ENCODE results near the gene SEMA6B.

SEMA6B gene

DNA sequence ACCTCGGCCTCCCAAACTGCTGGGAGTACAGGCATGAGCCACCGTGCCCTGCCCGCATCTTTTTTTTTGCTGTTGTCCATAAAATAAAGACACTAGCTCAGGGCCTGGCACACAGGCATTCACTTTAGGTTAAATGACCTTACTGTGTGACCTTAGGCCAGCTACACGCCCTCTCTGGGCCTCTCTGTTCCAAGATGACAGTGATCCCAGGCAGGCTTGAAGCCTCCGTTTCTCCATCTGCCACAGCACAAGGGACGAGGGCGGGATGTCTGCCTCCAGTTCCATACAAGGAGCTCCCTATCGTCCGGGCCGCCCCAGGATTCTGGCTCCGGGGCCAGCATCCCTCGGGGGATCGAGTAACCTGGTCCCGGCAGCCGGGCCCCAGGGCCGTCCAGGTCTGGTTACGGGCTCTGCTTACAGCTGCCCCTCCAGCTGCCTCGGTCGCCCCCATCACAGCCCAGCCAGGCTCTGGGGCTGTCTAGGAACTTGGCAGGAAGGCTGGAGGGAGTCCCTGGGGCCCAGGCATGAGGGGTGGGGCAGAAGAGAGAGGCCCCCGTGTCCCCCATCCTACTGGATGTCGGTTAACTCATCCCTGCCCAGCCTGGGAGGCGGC lies 11.9 kb upstream of the SEMA6B start:
- Histone ChIP-seq H3K27me3 (ENCODE audit: insufficient read depth, low read depth, severe bottlenecking) (no peaks in the 10 kb centered on the region), H3K36me3 (peaks cover 3% of the 10 kb centered on the region), H3K9me3 (ENCODE audit: severe bottlenecking) (no peaks in the 10 kb centered on the region), H3K27ac (no peak overlapping the region), H3K4me3 (ENCODE audit: low read depth, low read length) (no peak overlapping the region)
- TF ChIP-seq, protein P1, sequence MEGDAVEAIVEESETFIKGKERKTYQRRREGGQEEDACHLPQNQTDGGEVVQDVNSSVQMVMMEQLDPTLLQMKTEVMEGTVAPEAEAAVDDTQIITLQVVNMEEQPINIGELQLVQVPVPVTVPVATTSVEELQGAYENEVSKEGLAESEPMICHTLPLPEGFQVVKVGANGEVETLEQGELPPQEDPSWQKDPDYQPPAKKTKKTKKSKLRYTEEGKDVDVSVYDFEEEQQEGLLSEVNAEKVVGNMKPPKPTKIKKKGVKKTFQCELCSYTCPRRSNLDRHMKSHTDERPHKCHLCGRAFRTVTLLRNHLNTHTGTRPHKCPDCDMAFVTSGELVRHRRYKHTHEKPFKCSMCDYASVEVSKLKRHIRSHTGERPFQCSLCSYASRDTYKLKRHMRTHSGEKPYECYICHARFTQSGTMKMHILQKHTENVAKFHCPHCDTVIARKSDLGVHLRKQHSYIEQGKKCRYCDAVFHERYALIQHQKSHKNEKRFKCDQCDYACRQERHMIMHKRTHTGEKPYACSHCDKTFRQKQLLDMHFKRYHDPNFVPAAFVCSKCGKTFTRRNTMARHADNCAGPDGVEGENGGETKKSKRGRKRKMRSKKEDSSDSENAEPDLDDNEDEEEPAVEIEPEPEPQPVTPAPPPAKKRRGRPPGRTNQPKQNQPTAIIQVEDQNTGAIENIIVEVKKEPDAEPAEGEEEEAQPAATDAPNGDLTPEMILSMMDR (IDR thresholded peaks at IDR 0.05; ENCODE audit: low read depth, low read length): no peak
- no peak for DNase-seq

DNA sequence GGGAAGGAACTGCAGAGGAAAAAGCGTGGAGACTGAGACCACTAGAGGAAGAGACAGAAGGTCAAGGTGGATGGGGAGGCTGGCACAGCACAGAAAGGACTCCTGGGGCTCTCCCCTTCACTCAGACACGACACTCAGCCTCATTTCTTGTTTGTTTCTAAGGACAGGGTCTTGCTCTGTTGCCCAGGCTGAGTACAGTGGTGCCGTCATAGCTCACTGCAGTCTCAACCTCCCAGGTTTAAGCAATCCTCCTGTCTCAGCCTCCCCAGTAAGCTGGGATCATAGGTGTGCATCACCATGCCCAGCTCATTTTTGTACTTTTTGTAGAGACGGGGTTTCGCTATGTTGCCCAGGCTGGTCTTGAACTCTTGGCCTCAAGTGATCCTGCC lies 11.4 kb upstream of the SEMA6B start:
- Histone ChIP-seq H3K27me3 (ENCODE audit: insufficient read depth, low read depth, severe bottlenecking) (no peaks in the 10 kb centered on the region), H3K4me3 (ENCODE audit: low read depth, low read length) (no peak overlapping the region), H3K9me3 (ENCODE audit: severe bottlenecking) (no peaks in the 10 kb centered on the region), H3K27ac (no peak overlapping the region), H3K36me3 (no peaks in the 10 kb centered on the region; the same call in 1 of the 2 replicates)
- TF ChIP-seq, protein P1 (IDR thresholded peaks at IDR 0.05; ENCODE audit: low read depth, low read length): no peak
- DNase-seq: no peak

DNA sequence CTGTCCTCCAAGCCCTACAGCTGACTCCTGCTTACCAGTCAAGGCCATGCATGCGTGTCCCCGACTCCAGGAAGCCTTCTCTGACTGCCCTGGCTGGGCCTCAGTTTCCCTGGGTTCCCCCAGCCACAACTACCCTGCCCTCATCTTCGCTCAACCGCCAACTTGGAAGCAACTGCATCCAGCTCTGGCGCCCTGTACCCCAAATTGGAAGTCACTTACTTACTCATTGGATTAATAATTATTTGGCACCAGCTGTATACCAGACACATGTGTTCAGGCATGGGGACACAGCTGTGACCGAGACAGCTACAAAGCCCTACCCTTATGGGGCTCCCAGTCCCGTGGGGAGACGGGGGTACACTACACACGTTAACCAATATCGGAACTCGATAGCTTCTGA lies 10.9 kb upstream of the SEMA6B start:
- H3K4me3 ChIP-seq (ENCODE audit: low read depth, low read length): no peak overlapping the region
- H3K27ac ChIP-seq: no peak overlapping the region
- H3K9me3 ChIP-seq (ENCODE audit: severe bottlenecking): no peaks in the 10 kb centered on the region
- H3K27me3 ChIP-seq (ENCODE audit: insufficient read depth, low read depth, severe bottlenecking): no peaks in the 10 kb centered on the region
- no peak for DNase-seq
- no peaks in the 10 kb centered on the region; the same call in 1 of the 2 replicates for H3K36me3 ChIP-seq
- TF ChIP-seq, protein P1 (IDR thresholded peaks at IDR 0.05; ENCODE audit: low read depth, low read length): no peak

DNA sequence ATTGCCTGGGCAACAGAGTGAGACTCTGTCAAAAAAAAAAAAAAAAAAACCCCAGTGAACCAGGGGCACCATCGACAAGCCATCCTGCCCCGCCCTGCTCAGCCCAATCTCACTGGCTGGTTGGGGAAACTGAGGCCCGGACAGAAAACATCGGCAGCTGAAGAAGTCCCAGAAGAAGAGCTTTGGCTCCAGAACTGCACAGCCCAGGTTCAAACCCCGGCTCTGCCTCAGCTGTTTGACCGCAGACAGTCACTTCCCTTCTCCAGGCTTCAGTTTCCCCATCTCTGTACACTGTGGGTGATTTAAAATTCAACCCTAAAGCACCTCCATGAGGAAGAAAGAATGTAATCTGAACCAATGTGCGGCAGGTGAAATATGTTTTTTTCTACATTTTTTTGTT lies 9.4 kb upstream of the SEMA6B start:
- no peak for DNase-seq
- Histone ChIP-seq H3K4me3 (ENCODE audit: low read depth, low read length) (no peak overlapping the region), H3K36me3 (no peaks in the 10 kb centered on the region; the same call in 1 of the 2 replicates), H3K27me3 (ENCODE audit: insufficient read depth, low read depth, severe bottlenecking) (no peaks in the 10 kb centered on the region), H3K27ac (no peak overlapping the region), H3K9me3 (ENCODE audit: severe bottlenecking) (no peaks in the 10 kb centered on the region)
- TF ChIP-seq, protein P1 (IDR thresholded peaks at IDR 0.05; ENCODE audit: low read depth, low read length): no peak

DNA sequence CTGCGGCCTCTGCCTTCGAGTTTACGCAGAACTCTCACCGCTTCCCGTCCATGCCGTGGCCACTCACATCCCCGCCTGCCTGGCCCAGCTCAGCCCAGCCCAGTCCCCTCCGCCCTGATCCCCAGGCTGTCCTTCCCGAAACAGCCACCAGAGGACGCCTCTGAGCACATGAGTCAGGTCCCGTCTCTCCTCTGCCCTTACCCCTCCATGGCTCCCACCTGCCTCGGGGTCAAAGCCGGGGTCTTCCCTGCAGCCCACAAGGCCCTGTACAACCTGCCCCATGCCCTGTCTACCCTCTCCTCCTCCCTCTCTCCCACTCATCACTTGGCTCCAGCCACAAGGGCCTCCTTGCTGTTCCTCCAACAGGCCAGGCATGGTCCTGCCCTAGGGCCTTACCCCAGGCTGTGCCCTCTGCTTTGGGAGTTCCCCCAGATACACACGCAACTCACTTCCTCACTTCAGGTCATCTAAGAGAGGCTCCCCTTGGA lies 8.1 kb upstream of the SEMA6B start:
- no peaks in the 10 kb centered on the region for H3K36me3 ChIP-seq
- H3K4me3 ChIP-seq (ENCODE audit: low read depth, low read length): no peak overlapping the region
- no peaks in the 10 kb centered on the region for H3K9me3 ChIP-seq (ENCODE audit: severe bottlenecking)
- H3K27ac ChIP-seq: no peak overlapping the region
- TF ChIP-seq, protein P1 (IDR thresholded peaks at IDR 0.05; ENCODE audit: low read depth, low read length): peak; percentile 98
- DNase-seq: peak; percentile 87
- no peaks in the 10 kb centered on the region for H3K27me3 ChIP-seq (ENCODE audit: insufficient read depth, low read depth, severe bottlenecking)
